ENCODE data around the gene SYDE1. TPM values are rescaled to one million over a fixed set of nuclear protein-coding genes. Genes with fewer than 3 reads are reported as not detected.

The SYDE1 gene
- total RNA-seq, 2 experiments from 2014 or later = 1.1 to 1.8 TPM

GRCh38 chr19:15115080-15115479, 7.9 kb downstream of the SYDE1 start:
- no peak for ATAC-seq
- no peak for DNase-seq
- no peak for TF ChIP-seq CTCF (IDR thresholded peaks at IDR 0.05)
- intact Hi-C loops (cut with micrococcal nuclease) = no loop called here
- Mint-ChIP-seq H3K36me3 (ENCODE audit: low read depth) (peaks cover 29% of the 10 kb centered on the region), H3K4me1 (ENCODE audit: low read depth) (no peaks in the 10 kb centered on the region), H3K9me3 (no peaks in the 10 kb centered on the region), H3K27ac (no peak overlapping the region), H3K4me3 (no peak overlapping the region), H3K27me3 (no peaks in the 10 kb centered on the region)
- ChIA-PET POLR2A (interaction anchor here (6.8 kb wide), 1 partner anchor 9 kb away, joined by 48 read pairs; a partner anchor contains a TSS), CTCF (no interaction called here)

- Mint-ChIP-seq H3K27me3 (no peaks in the 10 kb centered on the region), H3K4me3 (no peak overlapping the region), H3K4me1 (ENCODE audit: low read depth) (no peaks in the 10 kb centered on the region), H3K36me3 (ENCODE audit: low read depth) (peaks cover 36% of the 10 kb centered on the region), H3K9me3 (no peaks in the 10 kb centered on the region), H3K27ac (no peak overlapping the region)
- POLR2A ChIA-PET = interaction anchor here (1.1 to 6.8 kb wide), 2 partner anchors 8 to 9 kb away, joined by 3 to 48 read pairs; partner anchors contain the start of gene SYDE1
- intact Hi-C loops (cut with micrococcal nuclease) = no loop called here
- ATAC-seq (no peak), DNase-seq (no peak)
- CTCF ChIA-PET = no interaction called here
- TF ChIP-seq CTCF (IDR thresholded peaks at IDR 0.05) = no peak
These were observed 8.8 kb downstream of the SYDE1 start for GRCh38 chr19:15115762-15116615.

GRCh38 chr19:15116856-15117255, 9.7 kb downstream of the SYDE1 start:
- H3K27me3 Mint-ChIP-seq = no peaks in the 10 kb centered on the region
- H3K4me1 Mint-ChIP-seq (ENCODE audit: low read depth) = no peaks in the 10 kb centered on the region
- intact Hi-C loops (cut with micrococcal nuclease) = no loop called here
- ATAC-seq (no peak), DNase-seq (no peak)
- no peak overlapping the region for H3K27ac Mint-ChIP-seq
- no peak overlapping the region for H3K4me3 Mint-ChIP-seq
- ChIA-PET POLR2A (interaction anchor here (1.1 to 6.8 kb wide), 2 partner anchors 8 to 10 kb away, joined by 3 to 48 read pairs; partner anchors contain the start of gene SYDE1), CTCF (interaction anchor here (1.0 kb wide), 1 partner anchor 22 kb away, joined by 3 read pairs; no protein-coding TSS in a partner anchor)
- H3K9me3 Mint-ChIP-seq = no peaks in the 10 kb centered on the region
- no peak for TF ChIP-seq CTCF (IDR thresholded peaks at IDR 0.05)
- H3K36me3 Mint-ChIP-seq (ENCODE audit: low read depth) = peaks cover 43% of the 10 kb centered on the region

GRCh38 chr19:15118248-15118647, 11.0 kb downstream of the SYDE1 start:
- H3K27me3 Mint-ChIP-seq = no peaks in the 10 kb centered on the region
- no peak overlapping the region for H3K4me3 Mint-ChIP-seq
- H3K9me3 Mint-ChIP-seq = no peaks in the 10 kb centered on the region
- TF ChIP-seq CTCF (IDR thresholded peaks at IDR 0.05) = no peak
- ChIA-PET CTCF (no interaction called here), POLR2A (interaction anchor here (1.9 kb wide), 1 partner anchor 9 kb away, joined by 6 read pairs; no protein-coding TSS in a partner anchor)
- no peak overlapping the region for H3K27ac Mint-ChIP-seq
- intact Hi-C loops (cut with micrococcal nuclease) = no loop called here
- peaks cover 2% of the 10 kb centered on the region for H3K4me1 Mint-ChIP-seq (ENCODE audit: low read depth)
- no peak for DNase-seq
- peaks cover 50% of the 10 kb centered on the region for H3K36me3 Mint-ChIP-seq (ENCODE audit: low read depth)
- no peak for ATAC-seq

All from activated CD8-positive, alpha-beta T cell treated with anti-CD3 and anti-CD28 coated beads for 36 hours (primary cell).